ENCODE measurements around the gene TCFL5.
A peak's percentile ranks its signal among the peaks of the same experiment; 100 is the strongest.
"Not testable (repeated sequence)": the region's sequence is repeated elsewhere in the genome, so short reads cannot be mapped to it uniquely, and the experiment has no call there.

The TCFL5 gene

GRCh38 chr20:62860924-62861691, 514 bp downstream of the TCFL5 start:
- H3K27ac ChIP-seq (ENCODE audit: low read depth, low read length, severe bottlenecking), result no peak overlapping the region
- peak overlapping the region; percentile 45 for H3K4me3 ChIP-seq (ENCODE audit: extremely low read depth, insufficient read depth, low read length, poor library complexity, severe bottlenecking)

GRCh38 chr20:62860391-62860923, 1.2 kb downstream of the TCFL5 start:
- H3K4me1 ChIP-seq (ENCODE audit: control insufficient read depth, insufficient read depth, low read length, poor library complexity, severe bottlenecking), result peaks cover 4% of the 10 kb centered on the region
- WGBS, 2 experiments (ENCODE audit: insufficient coverage in 2 of 2), result 12 to 17% methylated on average over 5 to 23 of the region's 24 CpGs

More at GRCh38 chr20:62860924-62861691, 514 bp downstream of the TCFL5 start:
- H3K4me1 ChIP-seq (ENCODE audit: control insufficient read depth, insufficient read depth, low read length, poor library complexity, severe bottlenecking), result peaks cover 4% of the 10 kb centered on the region
- peaks cover 18% of the 10 kb centered on the region for H3K36me3 ChIP-seq (ENCODE audit: control insufficient read depth, insufficient read depth, low read length)
- H3K9me3 ChIP-seq (ENCODE audit: control insufficient read depth, low read length), result no peaks in the 10 kb centered on the region
- 0 to 1% methylated on average over 69 to 87 of the region's 129 CpGs for WGBS, 2 experiments (ENCODE audit: insufficient coverage in 2 of 2)

GRCh38 chr20:62859721-62860120, 1.9 kb downstream of the TCFL5 start:
- Histone ChIP-seq H3K4me3 (ENCODE audit: extremely low read depth, insufficient read depth, low read length, poor library complexity, severe bottlenecking) (peak overlapping the region; percentile 45), H3K4me1 (ENCODE audit: control insufficient read depth, insufficient read depth, low read length, poor library complexity, severe bottlenecking) (peaks cover 4% of the 10 kb centered on the region), H3K9me3 (ENCODE audit: control insufficient read depth, low read length) (no peaks in the 10 kb centered on the region), H3K27ac (ENCODE audit: low read depth, low read length, severe bottlenecking) (no peak overlapping the region), H3K36me3 (ENCODE audit: control insufficient read depth, insufficient read depth, low read length) (peaks cover 30% of the 10 kb centered on the region)
- WGBS, 2 experiments (ENCODE audit: insufficient coverage in 2 of 2), result 93 to 98% methylated on average over 8 to 9 of the region's 12 CpGs

More at GRCh38 chr20:62860391-62860923, 1.2 kb downstream of the TCFL5 start:
- H3K27ac ChIP-seq (ENCODE audit: low read depth, low read length, severe bottlenecking), result no peak overlapping the region
- H3K4me3 ChIP-seq (ENCODE audit: extremely low read depth, insufficient read depth, low read length, poor library complexity, severe bottlenecking), result peak overlapping the region; percentile 45
- no peaks in the 10 kb centered on the region for H3K9me3 ChIP-seq (ENCODE audit: control insufficient read depth, low read length)
- peaks cover 23% of the 10 kb centered on the region for H3K36me3 ChIP-seq (ENCODE audit: control insufficient read depth, insufficient read depth, low read length)

- Histone ChIP-seq H3K27ac (ENCODE audit: low read depth, low read length, severe bottlenecking) (no peak overlapping the region), H3K4me3 (ENCODE audit: extremely low read depth, insufficient read depth, low read length, poor library complexity, severe bottlenecking) (no peak overlapping the region), H3K36me3 (ENCODE audit: control insufficient read depth, insufficient read depth, low read length) (peaks cover 45% of the 10 kb centered on the region), H3K9me3 (ENCODE audit: control insufficient read depth, low read length) (no peaks in the 10 kb centered on the region), H3K4me1 (ENCODE audit: control insufficient read depth, insufficient read depth, low read length, poor library complexity, severe bottlenecking) (peaks cover 4% of the 10 kb centered on the region)
- 97 to 98% methylated on average over 12 to 13 of the region's 23 CpGs for WGBS, 2 experiments (ENCODE audit: insufficient coverage in 2 of 2)
These were observed 3.4 kb downstream of the TCFL5 start for GRCh38 chr20:62858058-62858830.

GRCh38 chr20:62856931-62857619, 4.5 kb downstream of the TCFL5 start:
- Histone ChIP-seq H3K9me3 (ENCODE audit: control insufficient read depth, low read length) (no peaks in the 10 kb centered on the region), H3K4me1 (ENCODE audit: control insufficient read depth, insufficient read depth, low read length, poor library complexity, severe bottlenecking) (peaks cover 4% of the 10 kb centered on the region), H3K36me3 (ENCODE audit: control insufficient read depth, insufficient read depth, low read length) (peaks cover 54% of the 10 kb centered on the region), H3K27ac (ENCODE audit: low read depth, low read length, severe bottlenecking) (no peak overlapping the region), H3K4me3 (ENCODE audit: extremely low read depth, insufficient read depth, low read length, poor library complexity, severe bottlenecking) (no peak overlapping the region)
- 95 to 96% methylated on average over 24 to 25 of the region's 25 CpGs for WGBS, 2 experiments (ENCODE audit: insufficient coverage in 2 of 2)

GRCh38 chr20:62855120-62855519, 6.5 kb downstream of the TCFL5 start:
- Histone ChIP-seq H3K36me3 (ENCODE audit: control insufficient read depth, insufficient read depth, low read length) (peaks cover 67% of the 10 kb centered on the region), H3K27ac (ENCODE audit: low read depth, low read length, severe bottlenecking) (no peak overlapping the region), H3K4me1 (ENCODE audit: control insufficient read depth, insufficient read depth, low read length, poor library complexity, severe bottlenecking) (no peaks in the 10 kb centered on the region), H3K9me3 (ENCODE audit: control insufficient read depth, low read length) (no peaks in the 10 kb centered on the region), H3K4me3 (ENCODE audit: extremely low read depth, insufficient read depth, low read length, poor library complexity, severe bottlenecking) (no peak overlapping the region)
- 95% methylated on average over 2 to 3 of the region's 5 CpGs for WGBS, 2 experiments (ENCODE audit: insufficient coverage in 2 of 2)

GRCh38 chr20:62854121-62854520, 7.5 kb downstream of the TCFL5 start:
- WGBS, 2 experiments (ENCODE audit: insufficient coverage in 2 of 2), result 95 to 98% methylated on average over 11 to 13 of the region's 13 CpGs

GRCh38 chr20:62853304-62853703, 8.3 kb downstream of the TCFL5 start:
- not testable (repeated sequence) for H3K4me1 ChIP-seq (ENCODE audit: control insufficient read depth, insufficient read depth, low read length, poor library complexity, severe bottlenecking); H3K9me3 ChIP-seq (ENCODE audit: control insufficient read depth, low read length); H3K27ac ChIP-seq (ENCODE audit: low read depth, low read length, severe bottlenecking); H3K4me3 ChIP-seq (ENCODE audit: extremely low read depth, insufficient read depth, low read length, poor library complexity, severe bottlenecking)
- WGBS, 2 experiments (ENCODE audit: insufficient coverage in 2 of 2), result 94 to 97% methylated on average over 2 of the region's 6 CpGs
- H3K36me3 ChIP-seq (ENCODE audit: control insufficient read depth, insufficient read depth, low read length), result peaks cover 73% of the 10 kb centered on the region

More at GRCh38 chr20:62854121-62854520, 7.5 kb downstream of the TCFL5 start:
- no peaks in the 10 kb centered on the region for H3K9me3 ChIP-seq (ENCODE audit: control insufficient read depth, low read length)
- peaks cover 73% of the 10 kb centered on the region for H3K36me3 ChIP-seq (ENCODE audit: control insufficient read depth, insufficient read depth, low read length)
- no peaks in the 10 kb centered on the region for H3K4me1 ChIP-seq (ENCODE audit: control insufficient read depth, insufficient read depth, low read length, poor library complexity, severe bottlenecking)
- no peak overlapping the region for H3K4me3 ChIP-seq (ENCODE audit: extremely low read depth, insufficient read depth, low read length, poor library complexity, severe bottlenecking)
- H3K27ac ChIP-seq (ENCODE audit: low read depth, low read length, severe bottlenecking), result no peak overlapping the region

- H3K36me3 ChIP-seq (ENCODE audit: control insufficient read depth, insufficient read depth, low read length), result peaks cover 70% of the 10 kb centered on the region
- H3K27ac ChIP-seq (ENCODE audit: low read depth, low read length, severe bottlenecking), result no peak overlapping the region
- H3K4me3 ChIP-seq (ENCODE audit: extremely low read depth, insufficient read depth, low read length, poor library complexity, severe bottlenecking), result no peak overlapping the region
- H3K4me1 ChIP-seq (ENCODE audit: control insufficient read depth, insufficient read depth, low read length, poor library complexity, severe bottlenecking), result no peaks in the 10 kb centered on the region
- 86 to 95% methylated on average over 12 of the region's 12 CpGs for WGBS, 2 experiments (ENCODE audit: insufficient coverage in 2 of 2)
- no peaks in the 10 kb centered on the region for H3K9me3 ChIP-seq (ENCODE audit: control insufficient read depth, low read length)
These were observed 8.8 kb downstream of the TCFL5 start for GRCh38 chr20:62852841-62853240.

- no peak overlapping the region for H3K27ac ChIP-seq (ENCODE audit: low read depth, low read length, severe bottlenecking)
- no peaks in the 10 kb centered on the region for H3K4me1 ChIP-seq (ENCODE audit: control insufficient read depth, insufficient read depth, low read length, poor library complexity, severe bottlenecking)
- H3K9me3 ChIP-seq (ENCODE audit: control insufficient read depth, low read length), result no peaks in the 10 kb centered on the region
- H3K36me3 ChIP-seq (ENCODE audit: control insufficient read depth, insufficient read depth, low read length), result peaks cover 67% of the 10 kb centered on the region
- H3K4me3 ChIP-seq (ENCODE audit: extremely low read depth, insufficient read depth, low read length, poor library complexity, severe bottlenecking), result no peak overlapping the region
- 96 to 99% methylated on average over 8 of the region's 8 CpGs for WGBS, 2 experiments (ENCODE audit: insufficient coverage in 2 of 2)
These were observed 9.4 kb downstream of the TCFL5 start for GRCh38 chr20:62852196-62852595.
